Occipital lobe (tissue), 2 donors: ENCODE results near the gene GYS2. TPM values are rescaled to one million over a fixed set of nuclear protein-coding genes. Genes with fewer than 3 reads are reported as not detected.
"Not testable (repeated sequence)": the region's sequence is repeated elsewhere in the genome, so short reads cannot be mapped to it uniquely, and the experiment has no call there.

ENCODE experiments used
- DNase-seq: peaks from one replicate; lab custom pipeline; 2025; lab: John Stamatoyannopoulos, UW
- total RNA-seq: library from RNA; depleted of rRNA; stranded (reverse); fragments of >200 nt; gene quantifications from one replicate; pipeline ENCODE4 v1.2.3, GENCODE V29; 2014

GYS2 gene
- not detected for total RNA-seq

DNA sequence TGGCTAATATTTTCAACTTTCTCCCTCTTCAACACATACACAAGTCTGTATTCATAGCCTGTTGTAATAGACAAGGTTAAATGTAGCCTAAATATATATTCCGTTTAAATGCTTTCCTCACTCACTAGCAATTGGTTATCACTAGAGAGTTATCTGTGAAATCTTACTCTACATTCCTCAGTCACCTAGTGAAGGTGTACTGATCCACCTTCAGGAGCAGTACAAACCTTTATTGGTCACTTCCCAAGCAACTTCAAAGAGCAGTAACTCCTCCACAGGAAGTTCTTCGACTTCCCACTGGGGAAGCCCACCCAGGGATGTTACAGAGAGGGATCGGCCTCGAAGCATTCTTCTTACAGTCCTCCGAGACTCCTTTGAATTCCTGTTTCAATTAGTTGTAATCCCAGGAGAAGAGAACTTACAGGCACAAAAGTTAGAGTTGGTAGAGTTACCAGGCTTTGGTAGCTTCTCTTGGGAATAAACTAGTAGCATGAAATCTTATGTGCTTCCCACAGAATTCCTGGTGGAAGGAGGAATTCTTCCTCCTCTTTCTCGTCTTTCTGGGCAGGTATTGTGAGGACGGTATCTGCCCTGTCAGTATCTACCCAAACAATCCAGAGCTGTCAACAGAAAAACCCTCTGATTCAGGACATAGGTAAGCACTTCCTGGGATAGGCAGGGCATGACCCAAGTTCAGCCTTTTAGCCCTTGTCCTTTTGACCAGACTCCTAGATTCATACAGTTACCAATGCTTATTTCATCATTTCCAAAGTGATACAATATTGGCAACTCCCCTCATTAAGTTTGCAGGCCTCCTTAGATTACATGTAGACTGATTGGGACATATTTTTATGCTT lies at the start of gene GYS2:
GYS2 (minus strand) TSS at position 603 of the 857 bp plus-strand sequence; CDS start at position 348, 255 bp downstream.
- no peak for DNase-seq

DNA sequence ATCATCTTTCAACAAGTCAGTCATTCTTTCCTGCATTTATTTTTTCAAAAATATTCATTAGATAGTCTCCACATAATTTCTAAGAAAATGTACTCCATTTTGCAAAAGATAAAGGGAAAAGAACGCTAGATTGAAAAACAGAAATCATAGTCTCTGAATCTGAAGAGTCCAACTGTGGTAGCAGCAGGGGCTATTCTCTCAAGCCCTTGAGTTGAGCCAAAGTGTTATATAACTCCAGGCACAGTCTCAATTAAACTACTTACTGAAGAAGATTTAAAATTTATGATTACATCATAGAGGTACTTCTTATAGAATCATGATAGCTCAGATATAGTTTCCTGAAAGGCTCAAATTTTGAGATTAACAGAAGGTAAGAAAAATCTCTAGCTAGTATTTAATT lies 47.2 kb upstream of the GYS2 start:
- DNase-seq: no peak

DNA sequence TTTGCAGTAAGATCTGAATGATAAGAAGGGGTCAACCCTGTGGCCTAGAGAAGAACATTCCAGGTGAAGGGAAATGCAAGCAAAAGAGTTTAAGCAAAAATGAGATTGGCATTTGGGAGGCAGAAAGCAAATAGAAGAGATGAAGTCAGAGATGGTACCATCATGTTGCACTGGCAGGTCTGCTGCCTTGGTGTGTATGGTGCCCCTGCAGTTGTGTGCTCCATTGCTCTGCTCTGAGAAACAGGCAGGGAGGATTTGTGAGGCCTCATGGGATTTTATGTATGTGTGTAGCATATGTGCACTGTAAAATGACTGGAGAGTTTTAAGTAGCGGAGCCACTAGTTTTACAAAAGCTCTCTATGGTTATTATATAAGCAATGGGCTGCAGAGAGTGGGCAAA lies 46.4 kb upstream of the GYS2 start:
- no peak for DNase-seq

DNA sequence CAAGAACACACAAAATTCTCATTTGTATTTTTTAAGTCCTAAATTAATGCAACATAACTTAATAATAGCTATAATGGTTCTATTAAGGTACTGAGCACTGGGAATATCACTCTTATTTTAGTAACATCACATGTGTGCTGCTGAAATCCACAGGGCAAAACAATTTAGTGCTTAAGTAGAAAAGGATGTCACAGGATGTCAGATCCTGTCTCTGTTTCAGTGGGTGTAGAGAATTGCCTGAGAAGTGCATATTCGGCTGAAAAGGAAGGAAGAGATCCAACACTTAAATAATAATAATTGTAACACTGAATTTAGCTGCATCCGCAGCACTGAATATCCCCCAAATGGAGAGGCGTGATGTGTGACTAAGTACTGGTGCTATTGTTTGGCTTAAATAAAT lies 44.4 kb upstream of the GYS2 start:
- DNase-seq: no peak

DNA sequence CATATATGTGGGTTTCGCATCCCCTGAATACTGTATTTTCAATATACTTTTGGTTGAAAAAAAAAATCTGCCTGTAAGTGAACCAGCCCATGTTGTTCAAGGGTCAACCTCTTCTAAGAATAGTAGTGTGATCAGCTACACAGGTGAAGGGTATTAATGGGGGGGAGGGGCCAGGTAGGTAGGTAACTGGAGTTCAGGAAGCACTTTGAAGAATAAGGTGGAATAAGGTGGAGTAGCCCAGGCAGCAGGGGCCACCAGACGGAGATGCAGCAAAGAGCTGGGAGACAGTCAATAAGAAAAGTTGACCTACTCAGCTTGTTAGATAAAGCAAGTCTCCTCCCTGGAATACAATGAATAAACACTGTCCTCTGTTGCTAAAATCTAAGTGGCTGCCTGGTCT lies 43.7 kb upstream of the GYS2 start:
- no peak for DNase-seq

DNA sequence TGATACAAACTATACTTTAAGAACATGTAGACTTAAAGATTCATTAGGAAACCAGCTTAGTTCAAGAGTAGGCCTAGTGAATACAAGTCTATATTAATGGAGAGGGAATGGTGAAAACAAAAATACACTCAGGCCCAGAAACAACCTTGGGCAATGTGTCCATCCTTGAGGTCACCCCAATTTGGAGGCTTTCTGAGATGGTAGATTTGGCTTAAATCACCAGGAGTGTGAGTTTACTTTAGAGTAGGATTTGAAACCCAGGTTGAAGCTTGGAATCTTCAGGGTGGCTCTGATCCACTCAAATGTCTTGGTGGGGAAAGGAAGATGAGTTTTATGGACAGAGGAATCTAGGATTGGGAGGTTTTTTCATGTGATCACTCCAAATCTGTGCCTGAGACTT lies 42.5 kb upstream of the GYS2 start:
- DNase-seq: no peak

DNA sequence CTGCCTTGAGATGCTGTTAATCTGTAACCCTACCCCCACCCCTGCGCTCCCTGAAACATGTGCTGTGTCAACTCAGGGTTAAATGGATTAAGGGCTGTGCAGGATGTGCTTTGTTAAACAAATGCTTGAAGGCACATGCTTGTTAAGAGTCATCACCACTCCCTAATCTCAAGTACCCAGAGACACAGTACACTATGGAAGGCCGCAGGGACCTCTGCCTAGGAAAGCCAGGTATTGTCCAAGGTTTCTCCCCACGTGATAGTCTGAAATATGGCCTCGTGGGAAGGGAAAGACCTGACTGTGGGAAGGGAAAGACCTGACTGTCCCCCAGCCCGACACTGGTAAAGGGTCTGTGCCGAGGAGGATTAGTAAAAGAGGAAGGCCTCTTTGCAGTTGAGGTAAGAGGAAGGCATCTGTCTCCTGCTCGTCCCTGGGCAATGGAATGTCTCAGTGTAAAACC lies 40.4 kb upstream of the GYS2 start:
- DNase-seq: not testable (repeated sequence)

DNA sequence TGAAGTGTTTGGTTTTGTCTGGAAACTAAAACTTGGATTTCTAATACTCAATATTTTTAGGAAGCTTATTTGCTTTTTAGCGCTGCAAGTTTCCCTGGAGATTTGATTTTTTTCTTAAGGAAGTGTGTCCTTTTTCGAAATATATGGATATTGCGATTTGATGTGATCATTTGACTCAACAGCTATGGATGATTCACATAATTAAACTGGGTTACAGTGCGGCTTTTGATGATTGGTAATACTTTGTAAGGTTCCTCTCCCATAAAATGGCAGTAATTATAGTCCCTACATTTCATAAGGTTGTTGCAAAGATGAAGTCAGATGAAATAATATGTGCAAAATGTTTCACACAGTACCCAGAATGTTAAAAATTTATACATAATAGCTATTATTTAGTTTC lies 39.9 kb upstream of the GYS2 start:
- DNase-seq: no peak

DNA sequence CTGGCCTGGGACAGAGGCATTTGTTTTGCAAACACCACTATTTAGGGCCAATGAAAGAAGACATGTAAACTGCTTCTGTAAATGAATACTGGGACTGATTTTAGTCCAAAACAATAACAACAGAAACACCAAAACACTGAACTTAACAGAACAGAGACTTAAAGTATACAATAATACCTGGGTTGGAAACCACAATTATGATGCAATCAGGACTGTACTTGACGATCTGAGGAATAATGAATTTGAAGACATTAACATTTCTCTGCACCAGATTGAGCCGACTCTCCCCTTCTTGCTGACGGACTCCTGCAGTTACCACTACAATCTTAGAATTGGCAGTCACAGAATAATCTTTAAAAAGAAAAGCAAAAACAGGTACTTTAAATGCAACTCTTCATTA lies 39.1 kb upstream of the GYS2 start:
- no peak for DNase-seq

DNA sequence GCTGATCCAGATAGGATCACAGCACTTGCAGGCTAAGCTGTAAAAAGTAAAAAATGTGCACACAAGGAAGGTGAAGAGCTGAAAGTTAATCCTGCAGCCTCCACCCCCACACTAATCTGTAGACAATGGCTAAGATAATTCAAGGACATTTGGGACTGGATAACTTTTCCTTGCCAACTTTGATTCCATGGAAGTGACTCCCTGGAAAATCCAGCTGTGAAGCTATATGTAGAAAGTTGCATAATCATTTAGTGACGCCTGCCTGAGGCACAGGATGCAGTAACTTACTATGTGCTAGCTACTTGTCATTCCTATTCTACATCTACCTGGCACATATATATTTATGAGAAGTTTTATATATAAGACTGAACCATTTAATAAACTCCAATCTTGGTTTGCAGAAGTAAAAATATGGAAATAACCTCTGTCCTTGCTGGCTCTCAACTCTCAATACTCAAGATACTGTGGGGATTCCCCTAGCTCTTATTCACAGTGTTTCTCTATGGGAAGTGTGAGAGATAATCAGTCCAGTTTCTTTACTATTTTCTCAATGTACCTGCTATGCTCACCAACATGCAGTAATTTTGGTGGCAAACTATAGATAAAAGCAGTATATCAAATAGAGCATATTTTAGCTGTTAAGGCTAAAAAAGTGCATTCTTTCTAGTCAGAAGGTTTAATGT lies 38.2 kb upstream of the GYS2 start:
- DNase-seq: no peak

DNA sequence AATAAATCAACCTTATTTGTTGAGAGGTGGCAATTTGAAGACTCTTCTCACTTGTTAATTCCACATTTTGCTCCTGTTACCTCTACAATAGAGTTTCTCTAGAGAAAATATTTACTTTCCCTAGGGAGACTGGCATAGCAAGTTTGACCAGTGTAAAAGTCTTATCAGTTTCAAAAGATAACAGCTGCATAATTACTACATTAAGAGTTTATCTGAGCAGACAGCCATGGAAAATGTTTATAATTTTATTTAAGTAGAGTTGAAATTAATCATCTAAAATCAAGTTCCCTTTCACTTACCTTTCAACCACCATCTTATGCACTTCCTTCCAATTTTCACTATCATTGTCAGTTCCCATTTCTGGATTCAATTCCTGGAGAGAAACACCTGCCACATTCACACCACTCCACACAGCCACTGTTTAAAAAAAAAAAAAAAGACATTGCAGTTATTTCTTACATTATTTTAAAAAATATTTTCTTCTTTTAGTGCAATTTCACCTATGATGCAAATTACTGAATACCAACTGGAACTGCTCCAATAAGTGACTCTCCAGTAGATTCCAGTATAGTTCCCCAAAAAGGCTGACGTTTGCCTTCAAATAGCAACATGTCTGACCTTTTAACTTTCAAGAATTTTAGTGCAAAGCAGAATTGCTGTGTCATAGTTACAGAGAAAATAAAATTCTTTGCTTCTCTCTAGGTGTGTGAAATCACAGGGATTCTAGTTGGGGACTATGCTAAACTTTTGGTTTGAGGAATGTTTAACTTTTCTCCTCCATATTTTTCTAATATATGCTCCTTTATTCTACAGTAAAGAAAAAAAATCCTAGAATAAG lies 33.6 kb upstream of the GYS2 start:
- DNase-seq: no peak

DNA sequence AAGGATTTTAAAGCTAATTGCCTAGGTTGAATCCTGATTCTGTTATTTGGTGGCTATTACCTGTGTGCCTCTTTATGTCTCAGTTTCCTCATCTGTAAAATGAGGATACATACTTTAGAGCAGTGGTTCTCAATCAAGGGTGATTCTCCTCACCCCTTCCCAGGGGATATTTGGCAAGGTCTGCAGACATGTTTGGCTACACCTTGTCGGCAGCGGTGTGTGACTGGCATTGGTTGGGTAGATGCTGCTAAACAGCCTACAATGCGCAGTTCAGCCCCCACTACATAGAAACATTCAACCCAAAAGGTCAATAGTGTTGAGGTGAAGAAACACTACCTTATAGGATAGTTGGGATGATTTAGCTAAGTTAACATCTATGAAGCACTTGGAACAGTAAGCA lies 29.6 kb upstream of the GYS2 start:
- DNase-seq: no peak

DNA sequence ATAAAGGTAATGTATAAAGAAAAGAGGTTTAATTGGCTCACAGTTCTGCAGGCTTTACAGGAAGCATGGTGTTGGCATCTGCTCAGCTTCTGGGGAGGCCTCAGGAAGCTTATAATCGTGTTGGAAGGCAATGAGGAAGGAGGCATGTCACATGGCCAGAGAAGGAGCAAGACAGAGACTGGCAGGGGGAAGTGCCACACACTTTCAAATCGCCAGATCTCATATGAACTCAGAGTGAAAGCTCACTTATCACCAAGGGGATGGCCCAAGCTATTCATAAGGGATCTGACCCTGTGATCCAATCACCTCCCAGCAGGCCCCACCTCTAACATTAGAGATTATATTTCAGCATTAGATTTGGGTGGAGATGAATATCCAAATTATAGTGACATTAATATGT lies 26.7 kb upstream of the GYS2 start:
- no peak for DNase-seq

DNA sequence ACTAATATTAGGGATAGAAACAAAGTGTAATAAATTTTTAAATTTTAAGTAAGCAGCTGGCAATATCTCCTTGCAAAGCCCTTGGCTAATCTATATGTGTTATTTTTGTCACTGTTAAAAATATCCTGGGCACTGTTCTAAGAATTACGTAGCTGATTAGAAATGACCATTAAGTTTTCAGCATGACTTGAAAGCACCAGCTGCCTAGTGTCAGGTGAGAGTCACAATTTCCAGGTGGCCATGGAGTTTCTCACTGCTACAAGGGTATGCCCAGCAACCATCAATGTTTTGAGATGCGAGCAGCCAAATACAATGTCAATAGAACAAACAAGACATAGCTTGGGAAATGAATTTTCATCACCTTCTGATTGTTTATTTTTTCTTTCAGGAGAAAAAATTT lies 23.3 kb upstream of the GYS2 start:
- no peak for DNase-seq

DNA sequence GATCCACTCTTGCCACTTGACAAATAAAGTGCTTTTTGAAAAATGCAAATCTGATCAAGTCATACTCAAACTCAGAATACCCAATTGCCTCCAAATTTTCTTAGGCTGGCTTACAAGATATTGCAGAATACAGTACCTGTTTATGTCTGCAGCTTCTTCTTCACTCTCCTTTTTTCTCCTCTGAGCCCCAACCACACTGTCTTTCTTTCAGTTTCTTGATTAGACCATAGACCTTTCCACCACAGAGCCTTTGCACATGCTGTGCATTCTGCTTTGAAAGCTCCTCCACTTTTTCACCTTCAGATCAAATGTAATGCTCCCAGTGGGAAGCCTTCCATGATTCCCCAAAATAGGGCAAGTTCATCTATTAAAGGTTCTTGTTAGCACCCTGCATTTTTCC lies 13.9 kb upstream of the GYS2 start:
- DNase-seq: no peak

DNA sequence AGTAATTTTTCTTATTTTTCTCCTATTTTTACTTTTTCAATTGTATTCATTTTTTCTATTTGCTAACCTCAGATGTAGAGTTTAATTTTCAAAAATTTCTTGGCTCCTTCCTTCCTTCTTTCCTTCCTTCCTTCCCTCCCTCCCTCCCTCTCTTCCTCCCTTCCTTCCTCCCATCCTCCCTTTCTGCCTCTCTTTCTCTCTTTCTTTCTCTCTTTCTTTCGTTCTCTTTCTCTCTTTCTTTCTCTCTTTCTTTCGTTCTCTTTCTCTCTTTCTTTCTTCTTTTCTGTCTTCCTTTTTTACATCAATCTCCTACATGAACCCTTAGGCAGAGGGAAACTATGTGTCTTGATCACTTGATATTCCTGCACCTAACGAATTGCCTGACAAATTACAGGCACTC lies 12.4 kb upstream of the GYS2 start:
- DNase-seq: no peak

DNA sequence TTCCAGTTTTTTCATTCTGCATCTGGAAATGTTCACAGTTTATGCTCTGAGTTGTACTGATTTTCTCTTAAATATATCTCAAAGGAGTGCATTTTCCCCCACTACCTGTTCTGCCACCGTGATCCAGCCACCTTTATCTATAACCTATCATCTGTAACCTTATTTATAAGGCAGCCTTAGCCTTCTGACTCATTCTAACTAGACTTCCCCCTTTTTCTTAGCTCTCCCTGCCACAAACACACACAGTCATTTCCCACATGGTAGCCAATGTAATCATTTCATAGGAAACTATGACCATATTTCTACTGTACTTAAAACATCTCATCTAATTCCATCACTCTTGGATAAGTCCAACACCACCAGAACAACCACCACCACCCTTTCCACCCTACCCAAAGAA lies 10.8 kb upstream of the GYS2 start:
- DNase-seq: no peak

DNA sequence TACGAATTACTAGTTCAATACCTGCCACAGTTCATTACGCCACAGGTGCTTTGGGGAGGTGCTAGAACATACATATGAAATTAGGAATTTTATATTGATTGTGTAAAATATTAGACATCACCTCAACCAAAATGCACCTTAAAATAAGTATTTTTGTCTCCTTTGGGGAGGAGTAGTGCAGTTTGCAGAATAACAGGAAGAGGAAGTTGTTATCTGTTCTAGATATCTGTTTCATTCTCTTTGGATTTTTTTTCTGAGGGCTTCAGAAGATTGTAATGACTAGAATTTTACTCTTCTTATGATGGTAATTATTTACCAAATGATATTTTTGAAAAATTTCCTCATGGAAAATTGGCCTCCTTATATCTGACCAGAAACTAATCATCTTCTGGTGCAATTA lies 9.9 kb upstream of the GYS2 start:
- no peak for DNase-seq

DNA sequence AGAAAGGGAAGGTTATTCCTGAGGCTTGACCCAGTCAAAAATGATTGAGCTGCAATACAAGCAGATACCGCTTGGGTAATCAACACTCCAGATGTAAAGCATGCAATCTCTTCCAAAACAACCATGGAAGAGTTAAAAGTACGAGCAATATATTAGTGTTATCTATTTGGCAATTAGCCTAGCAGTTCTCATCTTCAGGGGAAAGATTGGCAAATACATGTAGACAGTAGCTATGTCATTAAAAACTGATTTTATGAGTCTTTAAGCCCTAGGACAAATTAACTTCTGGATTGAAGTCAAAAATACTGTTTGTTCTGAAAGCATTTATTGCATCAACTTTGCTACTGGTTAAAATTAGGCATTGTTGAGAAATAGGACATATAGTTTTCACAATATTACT lies 9.3 kb upstream of the GYS2 start:
- no peak for DNase-seq

DNA sequence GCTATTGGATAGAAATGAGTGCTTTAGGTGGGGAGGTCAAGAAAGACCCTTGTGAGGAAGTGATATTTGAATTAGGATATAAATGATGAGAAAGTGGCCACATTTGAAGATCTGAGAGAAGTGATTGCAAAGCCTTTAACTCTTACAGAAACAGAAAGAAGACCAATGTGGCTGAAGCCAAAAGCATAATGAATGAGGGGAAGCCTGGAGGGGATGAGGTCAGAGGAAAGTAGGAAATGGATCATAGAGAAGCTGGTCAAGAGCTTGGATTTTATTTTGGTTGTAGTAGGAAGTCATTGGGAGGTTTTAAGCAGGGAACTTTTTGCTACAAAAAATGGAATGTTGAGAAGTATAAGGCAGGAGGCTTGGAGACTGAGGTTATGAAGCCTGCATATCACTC lies 3.5 kb upstream of the GYS2 start:
- DNase-seq: no peak

DNA sequence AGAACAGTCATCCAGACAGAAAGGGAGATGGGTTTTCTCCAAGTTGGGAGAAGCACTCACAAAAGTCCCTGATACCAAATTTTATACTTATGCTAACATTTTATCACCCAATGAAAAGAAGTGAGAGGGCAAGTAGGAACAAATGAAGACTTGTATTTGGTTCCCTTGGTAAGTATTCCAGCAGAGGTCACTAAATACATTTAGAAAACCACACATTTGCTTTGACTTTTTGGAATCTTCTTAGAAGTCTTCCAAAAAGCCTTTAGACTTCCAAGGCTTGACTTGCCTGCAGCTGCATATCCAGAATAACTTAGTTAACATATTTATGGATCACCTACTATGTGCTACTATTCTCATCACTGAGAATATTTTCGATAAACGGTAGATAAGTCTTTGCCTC lies 3.1 kb upstream of the GYS2 start:
- DNase-seq: no peak

DNA sequence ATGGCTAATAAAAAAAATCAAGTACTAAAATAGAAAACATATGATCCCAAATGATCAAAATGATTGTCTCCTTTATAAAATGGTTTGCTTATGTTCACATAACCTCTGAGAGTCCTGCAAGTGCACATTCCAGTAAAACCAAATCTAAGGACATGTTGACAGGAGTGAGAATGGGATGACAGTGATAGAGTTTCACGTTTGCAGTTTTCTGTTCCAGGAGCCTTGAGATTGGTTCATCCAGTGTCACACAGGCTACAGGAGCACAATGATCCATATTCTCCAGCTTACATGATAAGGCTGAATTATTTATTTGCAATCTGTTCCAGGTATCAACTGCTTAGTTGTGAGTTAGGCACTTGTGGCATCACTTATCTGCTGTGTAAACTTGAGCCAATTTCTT lies 1.5 kb upstream of the GYS2 start:
- no peak for DNase-seq
